Inflammatory macrophage (primary cell): ENCODE measurements around the gene UBR2.
"Not testable (repeated sequence)": the region's sequence is repeated elsewhere in the genome, so short reads cannot be mapped to it uniquely, and the experiment has no call there.

Experiments
- DNase-seq, 2 donors: peaks; one replicate each; pipeline ENCODE4 v3.0.0-alpha.2; 2020 to 2022

The UBR2 gene

GRCh38 chr6:42618686-42619085, 54.9 kb downstream of the UBR2 start:
- no peak for DNase-seq

GRCh38 chr6:42619963-42620362, 56.1 kb downstream of the UBR2 start:
- no peak for DNase-seq

- DNase-seq: no peak
Measured at GRCh38 chr6:42624601-42625000, 60.8 kb downstream of the UBR2 start.

GRCh38 chr6:42627044-42627443, 63.2 kb downstream of the UBR2 start:
- DNase-seq: no peak

GRCh38 chr6:42627674-42628073, 63.8 kb downstream of the UBR2 start:
- no peak for DNase-seq

GRCh38 chr6:42628604-42629003, 64.8 kb downstream of the UBR2 start:
- no peak for DNase-seq

GRCh38 chr6:42629845-42630244, 66.0 kb downstream of the UBR2 start:
- DNase-seq: peak in 1 of 2 donors; percentile 15

- DNase-seq: no peak
Measured at GRCh38 chr6:42637681-42638080, 73.9 kb downstream of the UBR2 start.

GRCh38 chr6:42642794-42643193, 79.0 kb downstream of the UBR2 start:
- DNase-seq: no peak

- DNase-seq: no peak
Measured at GRCh38 chr6:42644211-42644610, 80.4 kb downstream of the UBR2 start.

- no peak for DNase-seq
Measured at GRCh38 chr6:42652024-42652746, 88.4 kb downstream of the UBR2 start.

- DNase-seq: no peak
Measured at GRCh38 chr6:42653851-42654250, 90.0 kb downstream of the UBR2 start.

GRCh38 chr6:42659806-42660205, 96.0 kb downstream of the UBR2 start:
- no peak for DNase-seq

- DNase-seq: peak; percentile 76 to 77
Measured at GRCh38 chr6:42661540-42662153, 97.8 kb downstream of the UBR2 start.

- no peak for DNase-seq
Measured at GRCh38 chr6:42664718-42665117, 100.9 kb downstream of the UBR2 start.

GRCh38 chr6:42674368-42674767, 110.5 kb downstream of the UBR2 start:
- not testable (repeated sequence) for DNase-seq

GRCh38 chr6:42674780-42675179, 111.0 kb downstream of the UBR2 start:
- DNase-seq: no peak

GRCh38 chr6:42679358-42679757, 115.5 kb downstream of the UBR2 start:
- no peak for DNase-seq

- DNase-seq: no peak
Measured at GRCh38 chr6:42688281-42688680, 124.5 kb downstream of the UBR2 start.

- DNase-seq: no peak
Measured at GRCh38 chr6:42689371-42689770, 125.5 kb downstream of the UBR2 start.

GRCh38 chr6:42690151-42690702, 126.4 kb downstream of the UBR2 start:
- DNase-seq: no peak

- no peak for DNase-seq
Measured at GRCh38 chr6:42690872-42691271, 127.0 kb downstream of the UBR2 start.

- DNase-seq: no peak
Measured at GRCh38 chr6:42692137-42692911, 128.5 kb downstream of the UBR2 start.
